Thyroid gland (tissue), 4 donors: Measurements from ENCODE around the gene ITCH.
"Not testable (repeated sequence)": the region's sequence is repeated elsewhere in the genome, so short reads cannot be mapped to it uniquely, and the experiment has no call there.

ENCODE experiments used
- POLR2A ChIP-seq, 2 donors: fragments of 450-650 bp; IDR thresholded peaks; one replicate each; pipeline ENCODE4 v1.6.1; 2017; ENCODE audit warnings: antibody characterized with exemption in 2 of 2, mild to moderate bottlenecking in 2 of 2, moderate library complexity in 1 of 2
- TF ChIP-seq, protein P1 (sequence below), 6 experiments: fragments of 200-600 bp in 3 of 6; fragments of 450-650 bp in 3 of 6; sonication (generic) in 3 of 6; IDR thresholded peaks; one replicate each; pipeline ENCODE4 v1.5.1; 2016 to 2019; ENCODE audit warnings: antibody characterized with exemption in 6 of 6, mild to moderate bottlenecking in 2 of 6, inconsistent platforms in 1 of 6, moderate library complexity in 1 of 6

GRCh38 chr20:34341199-34341598 lies 21.9 kb upstream of the ITCH start:
- TF ChIP-seq, protein P1, sequence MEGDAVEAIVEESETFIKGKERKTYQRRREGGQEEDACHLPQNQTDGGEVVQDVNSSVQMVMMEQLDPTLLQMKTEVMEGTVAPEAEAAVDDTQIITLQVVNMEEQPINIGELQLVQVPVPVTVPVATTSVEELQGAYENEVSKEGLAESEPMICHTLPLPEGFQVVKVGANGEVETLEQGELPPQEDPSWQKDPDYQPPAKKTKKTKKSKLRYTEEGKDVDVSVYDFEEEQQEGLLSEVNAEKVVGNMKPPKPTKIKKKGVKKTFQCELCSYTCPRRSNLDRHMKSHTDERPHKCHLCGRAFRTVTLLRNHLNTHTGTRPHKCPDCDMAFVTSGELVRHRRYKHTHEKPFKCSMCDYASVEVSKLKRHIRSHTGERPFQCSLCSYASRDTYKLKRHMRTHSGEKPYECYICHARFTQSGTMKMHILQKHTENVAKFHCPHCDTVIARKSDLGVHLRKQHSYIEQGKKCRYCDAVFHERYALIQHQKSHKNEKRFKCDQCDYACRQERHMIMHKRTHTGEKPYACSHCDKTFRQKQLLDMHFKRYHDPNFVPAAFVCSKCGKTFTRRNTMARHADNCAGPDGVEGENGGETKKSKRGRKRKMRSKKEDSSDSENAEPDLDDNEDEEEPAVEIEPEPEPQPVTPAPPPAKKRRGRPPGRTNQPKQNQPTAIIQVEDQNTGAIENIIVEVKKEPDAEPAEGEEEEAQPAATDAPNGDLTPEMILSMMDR (IDR thresholded peaks at IDR 0.05), result not testable (repeated sequence)
- not testable (repeated sequence) for TF ChIP-seq POLR2A (IDR thresholded peaks at IDR 0.05)
